IPS-18a (cell line): ENCODE data around the gene PRAMEF1.
"Not testable (repeated sequence)": the region's sequence is repeated elsewhere in the genome, so short reads cannot be mapped to it uniquely, and the experiment has no call there.

Source experiments
- H3K27ac ChIP-seq: one replicate; pipeline ENCODE4 v1.5.1; 2013; ENCODE audit warnings: low read length
- H3K27me3 ChIP-seq: one replicate; pipeline ENCODE4 v1.6.1; 2013; ENCODE audit warnings: mild to moderate bottlenecking, low read length; ENCODE audit not compliant: control insufficient read depth, insufficient read depth
- H3K36me3 ChIP-seq: one replicate; pipeline ENCODE4 v1.6.1; 2013; ENCODE audit warnings: low read depth, low read length; ENCODE audit not compliant: control insufficient read depth
- H3K4me1 ChIP-seq: one replicate; pipeline ENCODE4 v1.6.1; 2013; ENCODE audit warnings: low read depth, low read length; ENCODE audit not compliant: control insufficient read depth
- H3K4me3 ChIP-seq: one replicate; pipeline ENCODE4 v1.5.1; 2013; ENCODE audit warnings: low read length
- H3K9ac ChIP-seq: one replicate; pipeline ENCODE4 v1.6.1; 2013; ENCODE audit warnings: mild to moderate bottlenecking, low read length, moderate library complexity
- H3K9me3 ChIP-seq: one replicate; pipeline ENCODE4 v1.6.1; 2013; ENCODE audit warnings: low read depth, low read length; ENCODE audit not compliant: control insufficient read depth

Gene PRAMEF1

DNA sequence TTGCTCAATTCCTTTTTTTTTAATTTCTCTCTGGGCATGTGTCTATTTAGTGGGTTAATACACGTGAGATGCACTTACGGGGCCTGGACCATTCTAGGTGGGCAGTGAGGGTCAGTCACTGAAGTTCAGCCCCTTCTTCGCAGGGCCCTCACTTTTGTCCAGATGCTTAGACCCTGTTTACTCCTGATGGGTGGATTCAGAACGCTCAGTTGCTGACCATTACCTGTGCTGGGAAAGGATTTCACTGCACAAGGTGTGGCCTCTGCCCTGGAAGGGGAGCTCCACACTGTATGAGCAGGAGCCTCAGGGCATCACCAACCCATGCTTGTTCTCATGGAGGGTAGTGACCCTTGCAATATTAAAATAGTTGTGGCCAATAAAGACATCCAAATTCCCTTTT, 13.1 kb upstream of the PRAMEF1 start:
- H3K36me3 ChIP-seq = no peaks in the 10 kb centered on the region
- H3K27me3 ChIP-seq = no peaks in the 10 kb centered on the region
- H3K4me3 ChIP-seq = no peak overlapping the region
- H3K9ac ChIP-seq = no peak overlapping the region
- H3K9me3 ChIP-seq = no peaks in the 10 kb centered on the region
- H3K4me1 ChIP-seq = peaks cover 6% of the 10 kb centered on the region
- no peak overlapping the region for H3K27ac ChIP-seq

DNA sequence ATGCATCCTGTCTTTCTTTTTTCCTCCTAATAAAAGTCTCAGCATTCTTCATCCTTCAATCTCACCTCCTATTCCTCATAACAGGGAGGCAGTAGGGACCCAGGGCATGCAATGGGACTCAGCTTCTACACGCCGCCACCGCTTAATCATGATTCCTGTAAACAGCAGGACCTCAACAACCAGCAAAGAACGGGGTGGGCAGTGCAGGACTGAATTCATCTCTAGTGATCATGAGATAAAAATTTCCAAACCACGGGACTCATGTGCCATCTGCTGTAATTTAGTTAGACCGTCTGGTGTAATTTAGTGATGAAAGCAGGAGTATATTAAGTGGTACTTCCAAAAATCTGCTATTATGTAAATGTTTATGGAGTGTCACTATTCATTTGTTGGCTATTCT, 12.3 kb upstream of the PRAMEF1 start:
- H3K27ac ChIP-seq = no peak overlapping the region

DNA sequence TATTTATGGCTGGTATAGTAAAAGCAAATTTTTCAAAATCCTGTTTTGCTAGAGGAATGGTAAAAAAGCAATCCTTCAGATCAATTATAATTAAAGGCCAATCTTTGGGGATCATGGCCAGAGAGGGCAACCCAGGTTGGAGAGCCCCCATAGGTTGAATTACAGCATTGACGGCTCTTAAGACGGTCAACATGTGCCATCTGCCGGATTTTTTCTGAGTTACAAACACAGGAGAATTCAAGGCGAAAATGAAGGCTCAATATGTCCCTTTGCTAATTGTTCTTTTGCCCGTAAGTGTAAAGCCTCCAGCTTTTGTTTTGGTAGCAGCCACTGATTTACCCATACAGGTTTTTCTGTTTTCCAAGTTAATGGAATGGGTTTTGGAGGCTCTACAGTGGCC, 9.7 kb upstream of the PRAMEF1 start:
- not testable (repeated sequence) for H3K27ac ChIP-seq, H3K9ac ChIP-seq, H3K4me1 ChIP-seq, H3K27me3 ChIP-seq, H3K36me3 ChIP-seq, H3K9me3 ChIP-seq, H3K4me3 ChIP-seq

More for the DNA sequence above, 12.3 kb upstream of the PRAMEF1 start:
- H3K9ac ChIP-seq = no peak overlapping the region
- peaks cover 6% of the 10 kb centered on the region for H3K4me1 ChIP-seq
- H3K27me3 ChIP-seq = no peaks in the 10 kb centered on the region
- no peaks in the 10 kb centered on the region for H3K36me3 ChIP-seq
- H3K9me3 ChIP-seq = no peaks in the 10 kb centered on the region
- H3K4me3 ChIP-seq = no peak overlapping the region

DNA sequence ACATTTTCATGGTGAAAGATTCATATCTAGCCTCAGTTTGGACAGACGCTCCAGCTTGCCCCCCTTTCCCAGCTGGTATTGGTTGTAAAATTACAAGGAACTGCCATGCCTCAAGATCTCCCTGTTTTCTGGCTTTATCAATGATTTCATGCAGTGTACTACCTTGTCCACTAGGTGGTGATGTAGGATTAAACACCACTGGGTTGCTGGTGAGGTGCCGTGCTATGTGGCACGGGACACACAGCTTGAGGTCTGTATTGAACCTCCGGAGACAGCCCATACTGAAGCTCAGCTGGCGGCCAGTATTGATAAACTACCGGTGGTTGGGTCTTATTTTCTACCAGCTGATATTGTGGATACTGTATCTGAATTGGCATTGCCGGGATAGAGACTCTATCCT, 7.4 kb upstream of the PRAMEF1 start:
- H3K9ac ChIP-seq, H3K4me1 ChIP-seq, H3K36me3 ChIP-seq, H3K27me3 ChIP-seq, H3K4me3 ChIP-seq, H3K27ac ChIP-seq, H3K9me3 ChIP-seq: not testable (repeated sequence)

DNA sequence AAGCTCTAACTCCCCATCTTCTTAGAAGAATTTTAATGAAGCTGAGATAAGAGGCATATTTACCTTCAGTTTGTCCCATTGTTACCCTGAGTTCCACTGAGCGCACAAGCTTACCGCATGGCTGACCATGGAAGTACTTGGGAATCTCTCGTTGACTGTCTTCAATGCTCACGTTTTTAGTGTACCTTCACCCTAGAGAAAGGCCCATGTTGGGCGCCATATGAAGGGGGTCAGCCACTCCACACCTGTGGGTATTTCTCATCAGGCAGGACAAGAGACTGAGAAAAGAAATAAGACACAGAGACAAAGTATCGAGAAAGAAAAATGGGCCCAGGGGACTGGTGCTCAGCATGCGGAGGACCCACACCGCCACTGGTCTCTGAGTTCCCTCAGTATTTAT, 6.5 kb upstream of the PRAMEF1 start:
- not testable (repeated sequence) for H3K4me1 ChIP-seq, H3K27ac ChIP-seq, H3K9me3 ChIP-seq

DNA sequence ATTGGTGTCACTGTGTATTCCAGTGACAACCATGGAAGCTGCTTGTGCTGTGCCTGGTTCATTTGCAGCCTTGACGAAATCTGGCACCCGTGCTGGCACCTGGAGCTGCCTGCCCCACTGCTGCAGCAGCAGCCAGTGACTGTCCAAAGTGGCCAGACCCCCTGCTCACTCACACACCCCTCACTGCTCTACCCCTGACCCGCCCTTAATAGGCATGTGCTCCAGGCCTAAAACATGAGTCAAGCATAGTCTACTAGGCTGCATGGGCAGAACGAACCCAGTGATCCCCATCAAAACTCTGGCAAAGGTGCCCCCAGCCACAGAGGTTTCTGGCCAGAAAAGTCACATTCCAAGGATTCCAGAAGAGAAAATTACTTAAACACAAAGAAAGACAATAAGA, 7.7 kb downstream of the PRAMEF1 start:
- no peak overlapping the region for H3K9ac ChIP-seq
- H3K27ac ChIP-seq = no peak overlapping the region
- peaks cover 29% of the 10 kb centered on the region for H3K9me3 ChIP-seq
- no peaks in the 10 kb centered on the region for H3K36me3 ChIP-seq
- H3K4me1 ChIP-seq = no peaks in the 10 kb centered on the region
- H3K27me3 ChIP-seq = no peaks in the 10 kb centered on the region
- no peak overlapping the region for H3K4me3 ChIP-seq

More for the DNA sequence above, 6.5 kb upstream of the PRAMEF1 start:
- not testable (repeated sequence) for H3K9ac ChIP-seq, H3K4me3 ChIP-seq, H3K36me3 ChIP-seq, H3K27me3 ChIP-seq

DNA sequence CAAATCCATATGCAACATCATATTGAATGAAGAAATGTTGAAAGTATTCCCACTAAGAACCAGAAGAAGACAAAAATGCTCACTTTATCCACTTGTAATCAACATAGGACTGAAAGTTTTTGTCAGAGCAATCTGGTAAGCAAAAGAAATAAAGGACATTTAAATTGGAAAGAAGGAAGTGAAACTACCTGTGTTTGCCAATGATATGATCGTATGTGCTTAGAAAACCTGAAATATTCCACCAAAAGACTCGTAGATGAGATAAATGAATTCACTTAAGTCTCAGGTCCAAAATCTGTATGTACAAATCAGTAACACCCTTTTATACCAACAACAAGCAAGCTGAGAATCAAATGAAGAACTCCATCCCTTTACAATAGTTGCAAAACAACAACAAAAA, 8.5 kb downstream of the PRAMEF1 start:
- Histone ChIP-seq H3K27me3 (no peaks in the 10 kb centered on the region), H3K4me3 (no peak overlapping the region), H3K4me1 (no peaks in the 10 kb centered on the region), H3K36me3 (no peaks in the 10 kb centered on the region), H3K9me3 (peaks cover 29% of the 10 kb centered on the region), H3K9ac (no peak overlapping the region), H3K27ac (no peak overlapping the region)

DNA sequence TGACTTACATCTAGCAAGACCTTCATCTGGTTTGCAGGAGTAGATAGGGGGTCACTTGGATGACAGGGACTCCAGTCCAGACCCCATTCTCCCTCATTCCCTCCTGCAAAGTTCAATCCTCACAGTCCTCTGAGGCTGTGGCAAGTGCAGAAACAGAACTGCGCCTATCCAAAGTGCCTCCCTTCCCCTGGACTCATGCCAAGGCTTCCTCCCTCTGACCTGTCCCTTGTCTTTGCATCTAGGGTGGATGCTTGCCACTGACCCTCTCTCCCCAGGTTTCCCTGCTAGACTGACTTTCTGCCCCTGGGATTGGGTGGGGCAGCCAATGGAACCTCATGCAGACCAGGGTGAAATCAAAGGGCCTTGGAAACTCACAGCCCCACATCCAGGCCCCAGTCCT, 18.7 kb downstream of the PRAMEF1 start:
- no peak overlapping the region for H3K9ac ChIP-seq
- peaks cover 29% of the 10 kb centered on the region for H3K9me3 ChIP-seq
- H3K27me3 ChIP-seq = no peaks in the 10 kb centered on the region
- H3K27ac ChIP-seq = no peak overlapping the region
- no peaks in the 10 kb centered on the region for H3K4me1 ChIP-seq
- H3K36me3 ChIP-seq = no peaks in the 10 kb centered on the region
- H3K4me3 ChIP-seq = no peak overlapping the region

DNA sequence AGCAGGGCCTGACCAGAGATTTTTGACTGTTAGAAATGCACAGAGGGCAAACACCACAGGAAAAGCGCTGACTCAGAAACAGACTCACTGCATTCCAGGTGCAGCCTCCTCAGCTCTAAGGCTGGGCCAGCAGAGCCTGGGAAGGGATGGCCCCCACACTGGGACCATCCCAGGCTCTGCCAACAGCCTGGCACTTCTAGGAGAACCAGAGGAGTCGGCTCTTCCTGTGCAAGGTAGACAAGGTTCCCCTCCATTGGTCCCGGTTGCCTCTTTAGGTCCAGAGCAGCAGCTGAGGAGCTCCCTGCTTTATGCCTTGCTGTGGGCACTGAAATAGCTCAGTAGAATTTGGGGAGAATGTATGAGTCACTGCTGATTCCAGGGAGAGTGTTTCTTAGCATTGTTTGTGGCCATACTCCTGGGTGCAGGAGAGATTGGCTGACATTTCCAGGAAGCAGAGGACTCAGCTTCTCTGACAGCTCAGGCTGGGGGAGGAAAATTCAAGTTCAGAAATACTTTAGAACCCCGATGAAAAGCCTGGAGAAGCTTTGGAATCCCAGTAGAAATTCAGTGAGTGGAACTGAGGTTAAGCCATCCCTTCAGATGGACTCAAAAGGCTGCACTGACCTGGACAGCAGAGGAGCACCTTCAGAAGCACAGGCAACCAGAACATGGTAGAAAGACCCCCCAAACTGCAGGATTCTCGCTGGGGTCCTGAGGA, 19.7 kb downstream of the PRAMEF1 start:
- Histone ChIP-seq H3K9me3 (peaks cover 28% of the 10 kb centered on the region), H3K27ac (no peak overlapping the region), H3K27me3 (no peaks in the 10 kb centered on the region), H3K36me3 (no peaks in the 10 kb centered on the region), H3K4me3 (no peak overlapping the region), H3K9ac (no peak overlapping the region), H3K4me1 (no peaks in the 10 kb centered on the region)

DNA sequence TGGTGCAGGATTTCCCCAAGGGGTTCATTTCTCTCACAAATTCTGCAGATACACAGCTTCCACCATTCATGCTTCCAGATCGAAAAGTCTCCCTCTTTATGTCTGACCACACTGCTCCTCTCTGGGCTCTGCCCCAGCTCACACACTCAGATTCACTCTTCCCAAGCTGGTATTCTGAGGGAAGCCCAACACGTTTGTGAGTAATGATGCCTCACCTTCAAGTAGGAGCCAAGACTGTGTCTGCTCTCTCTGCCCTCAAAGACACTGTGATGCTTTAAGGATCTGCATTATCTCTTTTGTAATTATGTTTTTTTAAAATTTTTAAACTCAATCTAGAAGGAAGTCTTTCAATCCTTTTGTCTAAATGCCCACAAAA, 20.2 kb downstream of the PRAMEF1 start:
- Histone ChIP-seq H3K4me1 (no peaks in the 10 kb centered on the region), H3K27me3 (no peaks in the 10 kb centered on the region), H3K9ac (no peak overlapping the region), H3K36me3 (no peaks in the 10 kb centered on the region), H3K4me3 (no peak overlapping the region), H3K9me3 (peaks cover 25% of the 10 kb centered on the region), H3K27ac (no peak overlapping the region)

DNA sequence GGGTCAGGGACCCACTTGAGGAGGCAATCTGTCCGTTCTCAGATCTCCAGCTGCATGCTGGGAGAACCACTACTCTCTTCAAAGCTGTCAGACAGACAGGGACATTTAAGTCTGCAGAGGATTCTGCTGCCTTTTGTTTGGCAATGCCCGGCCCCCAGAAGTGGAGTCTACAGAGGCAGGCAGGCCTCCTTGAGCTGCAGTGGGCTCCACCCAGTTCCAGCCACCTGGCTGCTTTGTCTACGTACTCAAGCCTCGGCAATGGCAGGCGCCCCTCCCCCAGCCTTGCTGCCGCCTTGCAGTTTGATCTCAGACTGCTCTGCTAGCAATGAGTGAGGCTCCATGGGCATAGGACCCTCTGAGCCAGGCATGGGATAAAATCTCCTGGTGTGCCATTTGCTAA, 27.9 kb downstream of the PRAMEF1 start:
- not testable (repeated sequence) for H3K36me3 ChIP-seq, H3K27me3 ChIP-seq, H3K9me3 ChIP-seq, H3K9ac ChIP-seq, H3K27ac ChIP-seq, H3K4me3 ChIP-seq, H3K4me1 ChIP-seq

DNA sequence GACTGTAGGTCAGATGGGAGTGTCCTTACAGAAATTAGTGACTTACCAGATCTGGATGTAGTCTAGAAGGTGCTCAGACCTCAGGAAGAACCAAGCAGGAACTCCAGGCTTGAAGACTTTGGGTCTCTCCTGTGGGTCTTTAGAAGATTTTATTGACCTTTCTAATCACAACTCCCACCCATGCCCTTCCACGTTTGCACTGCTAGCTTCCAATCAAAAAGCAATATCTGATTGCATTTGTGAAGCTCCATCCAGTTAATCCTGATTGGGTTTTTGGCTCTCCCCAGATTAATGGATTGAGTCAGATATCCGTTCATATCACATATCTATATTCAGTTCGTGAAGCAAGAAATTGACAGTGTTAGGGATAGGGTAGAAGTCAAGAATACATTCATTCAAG, 40.1 kb downstream of the PRAMEF1 start, which contains the start of gene PRAMEF11:
PRAMEF11 (minus strand) TSS at position 101 of the 400 bp plus-strand sequence. CDS start 2,621 bp downstream, outside the sequence.
- H3K27ac ChIP-seq = not testable (repeated sequence)

More for the DNA sequence above, 40.1 kb downstream of the PRAMEF1 start, which contains the start of gene PRAMEF11:
- H3K4me1 ChIP-seq, H3K9me3 ChIP-seq, H3K9ac ChIP-seq, H3K36me3 ChIP-seq, H3K4me3 ChIP-seq, H3K27me3 ChIP-seq: not testable (repeated sequence)
